PFSK-1 (cell line): ENCODE data around the gene DCBLD1.

Experiments used
- FOXP2 ChIP-seq: optimal IDR thresholded peaks from 2 replicates; pipeline ENCODE3; 2011; ENCODE audit warnings: borderline replicate concordance, control low read depth, inconsistent platforms; ENCODE audit not compliant: insufficient read depth; ENCODE audit errors: extremely low read length, extremely low read depth
- POLR2AphosphoS5 ChIP-seq: IDR thresholded peaks from 2 replicates; pipeline ENCODE4 v1.6.1; 2012; ENCODE audit warnings: low read depth, mild to moderate bottlenecking, control low read depth, low read length, moderate library complexity
- SIN3A ChIP-seq: IDR thresholded peaks from 2 replicates; pipeline ENCODE4 v1.6.1; 2012; ENCODE audit warnings: mild to moderate bottlenecking, low read length, moderate library complexity, borderline replicate concordance; ENCODE audit not compliant: insufficient read depth
- TAF1 ChIP-seq: IDR thresholded peaks from 2 replicates; pipeline ENCODE4 v1.6.1; 2012; ENCODE audit warnings: low read length, control low read depth, borderline replicate concordance; ENCODE audit not compliant: insufficient read depth
- TF ChIP-seq, protein P1 (sequence below), 2 experiments: IDR thresholded peaks; 2 replicates each; pipeline versions ENCODE4 v1.6.1 to v1.8.0; 2011 to 2012; ENCODE audit warnings: low read depth in 2 of 2, low read length in 2 of 2, control low read depth in 1 of 2, inconsistent platforms in 1 of 2, mild to moderate bottlenecking in 1 of 2, moderate library complexity in 1 of 2; ENCODE audit not compliant: insufficient read depth in 1 of 2

The DCBLD1 gene

DNA sequence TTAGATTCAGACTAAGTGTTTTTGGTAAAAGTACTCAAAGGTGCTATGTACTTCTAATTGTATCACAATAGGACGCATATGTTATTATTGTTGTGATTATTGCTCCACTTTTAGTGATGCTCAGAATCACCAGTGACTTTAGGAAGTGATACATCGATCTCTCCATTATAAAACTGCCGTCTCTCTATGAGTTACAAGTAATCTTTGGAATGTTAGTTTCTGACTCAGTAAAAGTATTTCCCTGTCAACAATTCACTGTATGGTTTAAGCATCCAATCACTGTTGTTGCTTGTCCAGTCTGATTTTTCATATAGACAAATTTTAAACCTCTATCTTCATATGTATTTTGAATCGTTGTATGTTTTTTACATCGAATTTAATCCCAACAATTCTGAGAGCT lies 9.4 kb downstream of the DCBLD1 start:
- TF ChIP-seq FOXP2, result no peak
- TF ChIP-seq TAF1, result no peak
- TF ChIP-seq, protein P1, sequence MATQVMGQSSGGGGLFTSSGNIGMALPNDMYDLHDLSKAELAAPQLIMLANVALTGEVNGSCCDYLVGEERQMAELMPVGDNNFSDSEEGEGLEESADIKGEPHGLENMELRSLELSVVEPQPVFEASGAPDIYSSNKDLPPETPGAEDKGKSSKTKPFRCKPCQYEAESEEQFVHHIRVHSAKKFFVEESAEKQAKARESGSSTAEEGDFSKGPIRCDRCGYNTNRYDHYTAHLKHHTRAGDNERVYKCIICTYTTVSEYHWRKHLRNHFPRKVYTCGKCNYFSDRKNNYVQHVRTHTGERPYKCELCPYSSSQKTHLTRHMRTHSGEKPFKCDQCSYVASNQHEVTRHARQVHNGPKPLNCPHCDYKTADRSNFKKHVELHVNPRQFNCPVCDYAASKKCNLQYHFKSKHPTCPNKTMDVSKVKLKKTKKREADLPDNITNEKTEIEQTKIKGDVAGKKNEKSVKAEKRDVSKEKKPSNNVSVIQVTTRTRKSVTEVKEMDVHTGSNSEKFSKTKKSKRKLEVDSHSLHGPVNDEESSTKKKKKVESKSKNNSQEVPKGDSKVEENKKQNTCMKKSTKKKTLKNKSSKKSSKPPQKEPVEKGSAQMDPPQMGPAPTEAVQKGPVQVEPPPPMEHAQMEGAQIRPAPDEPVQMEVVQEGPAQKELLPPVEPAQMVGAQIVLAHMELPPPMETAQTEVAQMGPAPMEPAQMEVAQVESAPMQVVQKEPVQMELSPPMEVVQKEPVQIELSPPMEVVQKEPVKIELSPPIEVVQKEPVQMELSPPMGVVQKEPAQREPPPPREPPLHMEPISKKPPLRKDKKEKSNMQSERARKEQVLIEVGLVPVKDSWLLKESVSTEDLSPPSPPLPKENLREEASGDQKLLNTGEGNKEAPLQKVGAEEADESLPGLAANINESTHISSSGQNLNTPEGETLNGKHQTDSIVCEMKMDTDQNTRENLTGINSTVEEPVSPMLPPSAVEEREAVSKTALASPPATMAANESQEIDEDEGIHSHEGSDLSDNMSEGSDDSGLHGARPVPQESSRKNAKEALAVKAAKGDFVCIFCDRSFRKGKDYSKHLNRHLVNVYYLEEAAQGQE (IDR thresholded peaks at IDR 0.05; ENCODE audit: insufficient read depth in 1 of 2, low read depth in 2 of 2, low read length in 2 of 2), result no peak
- TF ChIP-seq SIN3A, result no peak
- TF ChIP-seq POLR2AphosphoS5, result no peak

DNA sequence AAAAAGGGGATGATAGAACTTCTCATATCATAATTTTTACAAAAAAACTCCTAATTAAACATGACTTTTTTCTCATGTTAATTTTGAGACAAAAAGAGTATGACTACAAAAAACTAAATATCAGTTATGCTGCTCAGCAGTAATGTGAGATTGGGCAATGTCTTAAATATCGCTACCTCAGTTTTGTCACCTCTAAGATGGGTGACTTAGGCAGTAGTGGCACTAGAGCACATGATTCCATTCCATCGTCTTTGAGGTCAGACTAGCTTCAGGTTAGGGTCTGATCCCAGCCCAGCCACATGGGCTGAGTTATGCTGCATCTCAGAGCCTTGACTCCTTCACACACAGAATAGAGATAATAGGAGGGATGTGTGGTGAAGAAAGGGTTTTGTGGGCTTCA lies 11.0 kb downstream of the DCBLD1 start:
- TF ChIP-seq, protein P1 (IDR thresholded peaks at IDR 0.05; ENCODE audit: insufficient read depth in 1 of 2, low read depth in 2 of 2, low read length in 2 of 2), result no peak
- no peak for TF ChIP-seq POLR2AphosphoS5
- TF ChIP-seq TAF1, result no peak

DNA sequence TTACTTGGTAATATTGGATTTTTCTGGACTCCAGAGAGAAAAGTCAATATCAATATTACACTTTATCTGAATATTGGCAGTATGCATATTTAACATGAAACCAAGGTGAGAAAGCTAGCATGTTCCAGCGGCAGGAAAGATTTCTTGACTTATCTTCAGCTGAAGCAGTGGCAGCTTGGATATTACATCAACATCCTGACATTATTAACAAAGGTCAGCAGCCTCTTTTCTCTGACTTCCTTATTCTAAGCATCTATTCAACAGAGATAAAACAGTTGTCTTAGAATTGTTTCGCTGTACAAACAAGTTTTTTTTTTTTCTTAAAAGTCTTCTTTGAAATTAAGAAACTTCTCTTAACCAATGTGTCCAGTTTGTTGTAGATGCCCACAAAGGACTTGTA lies 11.8 kb downstream of the DCBLD1 start:
- TF ChIP-seq TAF1 (no peak), POLR2AphosphoS5 (no peak), FOXP2 (no peak), SIN3A (no peak)
- TF ChIP-seq, protein P1 (IDR thresholded peaks at IDR 0.05; ENCODE audit: insufficient read depth in 1 of 2, low read depth in 2 of 2, low read length in 2 of 2), result no peak

DNA sequence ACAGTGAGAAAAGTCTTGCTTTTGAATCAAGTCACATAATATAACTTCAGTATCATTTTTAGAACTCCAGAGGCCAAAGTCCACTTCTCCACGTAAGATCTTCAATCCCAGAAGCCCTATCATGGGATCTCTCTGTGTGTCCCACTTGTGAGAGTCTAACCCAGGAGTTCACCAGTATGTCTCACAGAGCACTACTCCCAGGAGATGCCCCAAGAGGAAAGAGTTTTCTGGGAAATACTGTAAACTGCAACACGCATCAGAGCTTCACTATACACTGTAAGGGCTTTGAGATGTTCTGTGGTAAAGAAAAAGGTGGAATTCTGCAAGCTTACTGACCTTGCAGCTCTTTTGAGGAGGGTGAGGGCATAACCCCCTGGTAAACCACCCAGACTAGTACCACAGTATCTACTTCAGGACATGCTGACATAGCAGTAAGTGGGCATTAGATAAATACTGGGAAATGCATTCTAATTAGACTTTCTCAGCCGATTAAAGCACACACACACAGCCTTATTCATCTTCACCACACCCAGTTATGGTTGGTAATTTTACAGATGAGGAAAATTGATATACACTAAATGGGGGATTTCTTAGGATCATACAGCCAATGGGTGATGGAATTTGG lies 12.3 kb downstream of the DCBLD1 start:
- TF ChIP-seq POLR2AphosphoS5 (no peak), TAF1 (no peak), SIN3A (no peak), FOXP2 (no peak)
- TF ChIP-seq, protein P1 (IDR thresholded peaks at IDR 0.05; ENCODE audit: insufficient read depth in 1 of 2, low read depth in 2 of 2, low read length in 2 of 2), result no peak

DNA sequence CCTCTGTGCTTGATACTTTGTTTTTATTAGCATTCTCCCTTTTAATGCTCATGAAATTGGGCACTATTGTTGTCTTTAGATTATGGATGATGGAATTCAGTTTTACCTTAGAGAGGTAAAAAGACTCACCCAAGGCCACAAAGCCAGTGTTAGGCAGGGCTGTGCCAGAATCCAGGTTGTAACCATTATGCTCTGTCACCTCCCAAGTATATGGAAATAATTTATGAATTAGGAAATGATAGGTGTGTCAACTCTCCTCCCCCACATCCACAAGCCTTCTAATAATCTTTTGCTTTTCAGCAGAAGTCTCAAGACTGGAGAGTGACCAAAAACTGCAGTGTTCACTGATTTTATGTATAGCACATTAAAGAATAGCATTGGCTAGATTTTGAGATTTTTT lies 13.0 kb downstream of the DCBLD1 start:
- TF ChIP-seq SIN3A, result no peak
- TF ChIP-seq, protein P1 (IDR thresholded peaks at IDR 0.05; ENCODE audit: insufficient read depth in 1 of 2, low read depth in 2 of 2, low read length in 2 of 2), result no peak
- no peak for TF ChIP-seq TAF1
- TF ChIP-seq POLR2AphosphoS5, result no peak
- no peak for TF ChIP-seq FOXP2
